Trophoblast cell (in vitro differentiated cells and primary cell): ENCODE measurements around the gene THBS3.

Experiments used
- DNase-seq, 2 donors: peaks; one replicate each; pipeline ENCODE4 v3.0.0-alpha.2; 2016
- H2AFZ ChIP-seq: 2 replicates; pipeline ENCODE4 v1.6.1; 2013; ENCODE audit warnings: low read length, moderate library complexity, mild to moderate bottlenecking; ENCODE audit not compliant: insufficient read depth, poor library complexity
- H2AK5ac ChIP-seq: 2 replicates; pipeline ENCODE4 v1.6.1; 2013; ENCODE audit warnings: mild to moderate bottlenecking, low read length
- H2BK120ac ChIP-seq: 2 replicates; pipeline ENCODE4 v1.6.1; 2013; ENCODE audit warnings: low read length, mild to moderate bottlenecking, moderate library complexity; ENCODE audit not compliant: insufficient read depth, poor library complexity
- H2BK12ac ChIP-seq: 2 replicates; pipeline ENCODE4 v1.6.1; 2013; ENCODE audit warnings: mild to moderate bottlenecking, low read length, moderate library complexity
- H2BK5ac ChIP-seq: 2 replicates; pipeline ENCODE4 v1.6.1; 2013; ENCODE audit warnings: low read length, low read depth, moderate library complexity, mild to moderate bottlenecking; ENCODE audit not compliant: poor library complexity
- H3K14ac ChIP-seq: 2 replicates; pipeline ENCODE4 v1.6.1; 2013; ENCODE audit warnings: mild to moderate bottlenecking, low read length
- H3K18ac ChIP-seq: 2 replicates; pipeline ENCODE4 v1.6.1; 2013; ENCODE audit warnings: mild to moderate bottlenecking, low read length
- H3K23ac ChIP-seq: 2 replicates; pipeline ENCODE4 v1.6.1; 2013; ENCODE audit warnings: low read length
- H3K27ac ChIP-seq: 2 replicates; pipeline ENCODE4 v1.5.1; 2013; ENCODE audit warnings: low read depth, mild to moderate bottlenecking, inconsistent platforms, low read length, moderate library complexity
- H3K27me3 ChIP-seq: 2 replicates; pipeline ENCODE4 v1.6.1; 2013; ENCODE audit warnings: inconsistent platforms, mild to moderate bottlenecking, low read length, moderate library complexity; ENCODE audit not compliant: insufficient read depth
- H3K36me3 ChIP-seq, 2 experiments: 1 replicate in 1 of 2; 2 replicates in 1 of 2; pipeline ENCODE4 v1.6.1; 2013; ENCODE audit warnings: low read length in 2 of 2, mild to moderate bottlenecking in 2 of 2, moderate library complexity in 1 of 2; ENCODE audit not compliant: insufficient read depth in 2 of 2, control insufficient read depth in 1 of 2
- H3K4ac ChIP-seq: 2 replicates; pipeline ENCODE4 v1.6.1; 2013; ENCODE audit warnings: low read depth, mild to moderate bottlenecking, low read length, moderate library complexity
- H3K4me1 ChIP-seq, 2 experiments: 1 replicate in 1 of 2; 2 replicates in 1 of 2; pipeline ENCODE4 v1.6.1; 2013; ENCODE audit warnings: low read length in 2 of 2, mild to moderate bottlenecking in 2 of 2, moderate library complexity in 1 of 2; ENCODE audit not compliant: insufficient read depth in 2 of 2, control insufficient read depth in 1 of 2
- H3K4me2 ChIP-seq: 2 replicates; pipeline ENCODE4 v1.6.1; 2013; ENCODE audit warnings: inconsistent platforms, mild to moderate bottlenecking, low read length, moderate library complexity
- H3K4me3 ChIP-seq: 2 replicates; pipeline ENCODE4 v1.5.1; 2013; ENCODE audit warnings: mild to moderate bottlenecking, low read depth, low read length, inconsistent platforms
- H3K79me1 ChIP-seq: one replicate; pipeline ENCODE4 v1.6.1; 2013; ENCODE audit warnings: low read length
- H3K79me2 ChIP-seq: 2 replicates; pipeline ENCODE4 v1.6.1; 2013; ENCODE audit warnings: low read length, mild to moderate bottlenecking; ENCODE audit not compliant: control insufficient read depth, insufficient read depth, poor library complexity
- H3K9ac ChIP-seq: 2 replicates; pipeline ENCODE4 v1.6.1; 2013; ENCODE audit warnings: mild to moderate bottlenecking, low read length
- H3K9me3 ChIP-seq: 2 replicates; pipeline ENCODE4 v1.6.1; 2013; ENCODE audit warnings: low read depth, mild to moderate bottlenecking, control low read depth, inconsistent platforms, low read length; ENCODE audit not compliant: insufficient read depth
- H4K12ac ChIP-seq: 2 replicates; pipeline ENCODE4 v1.6.1; 2013; ENCODE audit warnings: low read depth, mild to moderate bottlenecking, low read length, moderate library complexity
- H4K8ac ChIP-seq: 2 replicates; pipeline ENCODE4 v1.6.1; 2013; ENCODE audit warnings: low read depth, mild to moderate bottlenecking, low read length, moderate library complexity
- H4K91ac ChIP-seq: one replicate; pipeline ENCODE4 v1.6.1; 2013; ENCODE audit warnings: low read depth, mild to moderate bottlenecking, low read length, moderate library complexity
- WGBS: extraction: QIAGEN DNeasy Blood & Tissue Kit; methylation state at CpG from one replicate; pipeline ENCODE4 v1.1.7; 2013; ENCODE audit warnings: missing lambda C conversion rate; ENCODE audit not compliant: insufficient read length, insufficient coverage; ENCODE audit errors: extremely low coverage; 5-methylcytosine and 5-hydroxymethylcytosine counted together

Gene THBS3

GRCh38 chr1:155177192-155177917 lies 30.3 kb downstream of the THBS3 start:
- Histone ChIP-seq H4K8ac (no peak overlapping the region), H4K91ac (no peak overlapping the region), H3K27ac (no peak overlapping the region), H3K36me3 (no peaks in the 10 kb centered on the region), H2AFZ (no peak overlapping the region), H3K9me3 (no peaks in the 10 kb centered on the region), H3K18ac (no peak overlapping the region), H2BK12ac (no peak overlapping the region), H3K79me2 (peaks cover 5% of the 10 kb centered on the region), H3K23ac (no peak overlapping the region), H4K12ac (no peak overlapping the region), H3K27me3 (no peaks in the 10 kb centered on the region), H3K14ac (no peak overlapping the region), H3K79me1 (peaks cover 5% of the 10 kb centered on the region), H2BK120ac (no peak overlapping the region), H3K4me1 (peaks cover 9 to 14% of the 10 kb centered on the region in 2 experiments), H3K9ac (no peak overlapping the region), H3K4ac (no peak overlapping the region), H3K4me3 (no peak overlapping the region), H2AK5ac (no peak overlapping the region), H3K4me2 (peak overlapping the region; percentile 1), H2BK5ac (no peak overlapping the region)
- no CpG with 5 or more reads among the region's 11 CpGs for WGBS
- DNase-seq, result peak; percentile 65 to 80

DNA sequence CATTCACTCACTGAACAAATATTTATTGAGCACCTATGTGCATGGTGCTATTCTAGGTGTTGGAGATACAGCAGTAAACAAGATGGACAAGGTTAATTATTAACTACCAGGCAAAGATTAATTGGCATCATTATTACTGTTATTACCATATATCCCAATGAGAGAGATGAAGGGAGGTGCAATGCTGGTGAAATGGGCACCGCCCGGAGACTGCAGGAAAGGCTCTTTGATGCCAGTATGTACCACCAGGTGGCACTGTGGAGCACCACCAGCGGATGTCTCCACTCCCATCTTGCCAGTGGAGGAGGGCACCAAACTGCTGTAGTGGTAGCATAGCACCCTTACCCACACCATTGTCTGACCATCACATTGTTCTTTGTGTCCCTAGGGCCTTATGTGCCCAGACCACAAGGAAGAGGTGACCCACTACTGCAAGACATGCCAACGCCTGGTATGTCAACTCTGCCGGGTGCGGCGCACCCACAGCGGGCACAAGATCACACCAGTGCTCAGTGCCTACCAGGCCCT lies 31.1 kb downstream of the THBS3 start:
- H2BK5ac ChIP-seq, result no peak overlapping the region
- no peak overlapping the region for H3K4me3 ChIP-seq
- no peak overlapping the region for H3K14ac ChIP-seq
- WGBS, result no CpG with 5 or more reads among the region's 8 CpGs
- H3K27ac ChIP-seq, result no peak overlapping the region
- peaks cover 9 to 16% of the 10 kb centered on the region in 2 experiments for H3K4me1 ChIP-seq
- H3K18ac ChIP-seq, result no peak overlapping the region
- no peak overlapping the region for H2BK12ac ChIP-seq
- H3K27me3 ChIP-seq, result no peaks in the 10 kb centered on the region
- peaks cover 5% of the 10 kb centered on the region for H3K79me2 ChIP-seq
- H3K36me3 ChIP-seq, result no peaks in the 10 kb centered on the region
- H2BK120ac ChIP-seq, result no peak overlapping the region
- H4K91ac ChIP-seq, result no peak overlapping the region
- H2AK5ac ChIP-seq, result no peak overlapping the region
- H4K8ac ChIP-seq, result no peak overlapping the region
- no peaks in the 10 kb centered on the region for H3K9me3 ChIP-seq
- peak; percentile 54 to 90 for DNase-seq
- peak overlapping the region; percentile 1 for H3K4me2 ChIP-seq
- no peak overlapping the region for H3K23ac ChIP-seq
- H3K4ac ChIP-seq, result no peak overlapping the region
- peaks cover 5% of the 10 kb centered on the region for H3K79me1 ChIP-seq
- H3K9ac ChIP-seq, result no peak overlapping the region
- H2AFZ ChIP-seq, result no peak overlapping the region
- H4K12ac ChIP-seq, result no peak overlapping the region

DNA sequence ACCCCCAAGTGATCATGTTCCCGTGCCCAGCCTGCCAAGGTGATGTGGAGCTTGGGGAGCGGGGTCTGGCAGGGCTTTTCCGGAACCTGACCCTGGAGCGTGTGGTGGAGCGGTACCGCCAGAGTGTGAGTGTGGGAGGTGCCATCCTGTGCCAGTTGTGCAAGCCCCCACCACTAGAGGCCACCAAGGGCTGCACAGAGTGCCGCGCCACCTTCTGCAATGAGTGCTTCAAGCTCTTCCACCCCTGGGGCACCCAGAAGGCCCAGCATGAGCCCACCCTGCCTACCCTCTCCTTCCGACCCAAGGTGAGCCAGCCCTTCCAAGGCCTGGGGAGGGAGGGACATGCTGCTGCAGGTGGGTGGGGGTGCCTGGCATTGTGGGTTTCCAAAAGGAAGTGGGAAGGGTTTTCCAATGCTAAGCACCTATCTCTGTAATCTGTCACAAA lies 31.7 kb downstream of the THBS3 start:
- H2AK5ac ChIP-seq, result no peak overlapping the region
- H2BK5ac ChIP-seq, result no peak overlapping the region
- H2AFZ ChIP-seq, result no peak overlapping the region
- DNase-seq, result no peak
- no peak overlapping the region for H3K23ac ChIP-seq
- no peak overlapping the region for H2BK12ac ChIP-seq
- no peak overlapping the region for H3K9ac ChIP-seq
- H3K14ac ChIP-seq, result no peak overlapping the region
- no peaks in the 10 kb centered on the region for H3K9me3 ChIP-seq
- WGBS, result no CpG with 5 or more reads among the region's 9 CpGs
- H3K79me1 ChIP-seq, result peaks cover 5% of the 10 kb centered on the region
- no peak overlapping the region for H3K4ac ChIP-seq
- H3K27ac ChIP-seq, result no peak overlapping the region
- H3K4me2 ChIP-seq, result no peak overlapping the region
- no peaks in the 10 kb centered on the region for H3K36me3 ChIP-seq
- H3K79me2 ChIP-seq, result peaks cover 5% of the 10 kb centered on the region
- no peak overlapping the region for H4K91ac ChIP-seq
- H3K4me1 ChIP-seq, result peaks cover 9 to 16% of the 10 kb centered on the region in 2 experiments
- H2BK120ac ChIP-seq, result no peak overlapping the region
- no peaks in the 10 kb centered on the region for H3K27me3 ChIP-seq
- H4K12ac ChIP-seq, result no peak overlapping the region
- H3K18ac ChIP-seq, result no peak overlapping the region
- no peak overlapping the region for H3K4me3 ChIP-seq
- H4K8ac ChIP-seq, result no peak overlapping the region

DNA sequence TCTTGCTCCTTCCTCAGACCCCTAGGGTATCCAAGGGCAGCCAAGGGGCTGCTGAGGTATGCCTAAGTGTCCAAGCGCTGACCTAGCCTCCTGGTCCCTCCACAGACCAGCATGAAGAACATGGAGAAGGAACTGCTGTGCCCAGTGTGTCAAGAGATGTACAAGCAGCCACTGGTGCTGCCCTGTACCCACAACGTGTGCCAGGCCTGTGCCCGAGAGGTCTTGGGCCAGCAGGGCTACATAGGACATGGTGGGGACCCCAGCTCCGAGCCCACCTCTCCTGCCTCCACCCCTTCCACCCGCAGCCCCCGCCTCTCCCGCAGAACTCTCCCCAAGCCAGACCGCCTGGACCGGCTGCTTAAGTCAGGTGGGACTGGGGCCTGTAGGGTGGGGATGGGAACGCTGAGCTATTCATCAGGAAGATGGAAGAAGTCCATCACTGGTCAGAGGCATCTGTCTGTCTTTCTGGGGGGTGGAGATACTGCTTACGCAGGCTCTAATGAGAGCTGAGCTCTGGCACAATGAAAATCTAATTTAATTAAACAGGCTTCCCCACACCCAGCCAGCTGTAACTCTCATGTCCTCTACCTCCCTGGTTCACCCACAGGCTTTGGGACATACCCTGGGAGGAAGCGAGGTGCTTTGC lies 32.3 kb downstream of the THBS3 start:
- Histone ChIP-seq H2AK5ac (no peak overlapping the region), H4K12ac (no peak overlapping the region), H3K4me2 (no peak overlapping the region), H4K8ac (no peak overlapping the region), H3K27ac (no peak overlapping the region), H3K9me3 (no peaks in the 10 kb centered on the region), H3K4me3 (no peak overlapping the region), H2BK12ac (no peak overlapping the region), H3K14ac (no peak overlapping the region), H4K91ac (no peak overlapping the region), H3K79me1 (peaks cover 5% of the 10 kb centered on the region), H2BK5ac (no peak overlapping the region), H3K9ac (no peak overlapping the region), H3K4me1 (peaks cover 9 to 16% of the 10 kb centered on the region in 2 experiments), H2BK120ac (no peak overlapping the region), H2AFZ (no peak overlapping the region), H3K18ac (no peak overlapping the region), H3K23ac (no peak overlapping the region), H3K4ac (no peak overlapping the region), H3K36me3 (peaks cover 1 to 3% of the 10 kb centered on the region in 2 experiments), H3K27me3 (no peaks in the 10 kb centered on the region), H3K79me2 (peaks cover 5% of the 10 kb centered on the region)
- WGBS, result no CpG with 5 or more reads among the region's 12 CpGs
- no peak for DNase-seq
